Colonic mucosa (tissue), 4 donors: ENCODE results near the gene SULT1A4. TPM values are rescaled to one million over a fixed set of nuclear protein-coding genes. Genes with fewer than 3 reads are reported as not detected.
"Not testable (repeated sequence)": the region's sequence is repeated elsewhere in the genome, so short reads cannot be mapped to it uniquely, and the experiment has no call there.

ENCODE experiments used
- DNase-seq: peaks from one replicate; pipeline ENCODE4 v3.0.0-alpha.2; 2020
- H3K27ac ChIP-seq: fragments of 200-600 bp; one replicate; pipeline ENCODE4 v1.8.0; 2021
- H3K27me3 ChIP-seq: fragments of 200-600 bp; one replicate; pipeline ENCODE4 v1.8.0; 2021
- H3K36me3 ChIP-seq: fragments of 200-600 bp; one replicate; pipeline ENCODE4 v1.8.0; 2021
- H3K4me1 ChIP-seq: fragments of 200-600 bp; one replicate; pipeline ENCODE4 v1.8.0; 2021; ENCODE audit warnings: mild to moderate bottlenecking
- H3K4me3 ChIP-seq: fragments of 200-600 bp; one replicate; pipeline ENCODE4 v1.8.0; 2021
- H3K9ac ChIP-seq, 2 donors: one replicate each; pipeline ENCODE4 v1.7.0; 2013; ENCODE audit warnings: control low read depth in 2 of 2, low read depth in 2 of 2, low read length in 2 of 2
- H3K9me3 ChIP-seq: fragments of 200-600 bp; one replicate; pipeline ENCODE4 v1.8.0; 2021
- intact Hi-C: fragments of 100-400 bp; cut with DNase I; formaldehyde crosslinking; loops from one replicate; pipeline ENCODE4 v1.14.1; 2022
- total RNA-seq, 2 donors: library from RNA; stranded (reverse); fragmentation: NEBNext Ultra II Directional in 1 of 2; extraction: Animal tissue kit (Norgen Biotek cat#: 25700) in 1 of 2; gene quantifications; one replicate each; pipeline ENCODE4 v1.2.1, GENCODE V29; 2021
- donor health status: healthy.
- donor health status: DM: no; HTN: no; CAD: no.
- donor health status: DM: no; HTN: no; CAD: no.

SULT1A4 gene
- total RNA-seq, 2 donors from 2014 or later: 32.0 to 63.9 TPM

DNA sequence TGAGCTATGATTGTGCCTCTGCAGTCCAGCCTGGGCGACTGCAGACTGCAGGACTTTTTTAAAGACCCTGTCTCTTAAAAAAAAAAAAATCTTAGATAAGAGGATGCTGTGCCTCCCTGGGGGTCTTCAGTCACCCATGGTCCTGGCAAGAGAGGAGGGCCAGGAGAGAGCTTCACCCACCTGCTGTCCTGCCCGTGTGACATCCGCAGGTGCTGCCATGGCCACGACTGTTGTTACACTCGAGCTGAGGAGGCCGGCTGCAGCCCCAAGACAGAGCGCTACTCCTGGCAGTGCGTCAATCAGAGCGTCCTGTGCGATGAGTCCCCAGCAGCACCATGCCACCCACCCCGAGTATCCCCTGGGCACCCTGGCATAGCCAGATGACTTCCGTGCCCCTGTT is 22.6 kb downstream of the SULT1A4 start:
- H3K36me3 ChIP-seq, H3K27ac ChIP-seq, H3K9me3 ChIP-seq, H3K9ac ChIP-seq, intact Hi-C loops, H3K4me1 ChIP-seq, H3K4me3 ChIP-seq, H3K27me3 ChIP-seq: not testable (repeated sequence)
- peak; percentile 17 for DNase-seq

DNA sequence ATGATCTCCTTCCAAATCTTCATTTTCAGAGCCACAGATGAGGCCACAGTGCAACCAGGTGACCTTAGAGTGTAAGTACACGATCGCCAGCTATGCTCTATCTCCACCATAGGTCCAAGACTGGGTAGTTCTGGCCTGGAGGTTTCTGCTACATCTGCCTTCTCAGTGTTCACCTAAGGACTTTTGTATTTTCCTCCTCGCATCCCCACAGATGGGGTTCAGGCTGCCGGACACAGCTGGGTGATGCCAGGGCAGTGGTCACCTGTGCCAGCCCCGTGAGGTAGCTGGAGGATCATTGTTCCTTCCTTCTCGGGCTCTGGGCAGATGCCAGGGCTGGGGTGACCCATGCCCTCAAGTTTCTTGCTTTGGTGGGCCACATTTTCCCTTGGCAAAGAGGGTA is 46.6 kb downstream of the SULT1A4 start, which contains the start of gene NPIPB12:
Gene NPIPB12 (minus strand): TSS at position 101 of the 400 bp plus-strand sequence.
- H3K27ac ChIP-seq, intact Hi-C loops, H3K9ac ChIP-seq, H3K36me3 ChIP-seq, DNase-seq, H3K4me3 ChIP-seq, H3K27me3 ChIP-seq, H3K4me1 ChIP-seq, H3K9me3 ChIP-seq: not testable (repeated sequence)

Other genes with a start within 250 kb of the SULT1A4 start
- 1 to 10 TPM in 1 of 2 donors, under 1 TPM in 1; 0.40 to 1.2 TPM for gene NPIPB11, start 53.2 kb upstream of the SULT1A4 start, total RNA-seq
- 1 to 10 TPM; 5.5 to 6.6 TPM for gene BOLA2, start 5.6 kb upstream of the SULT1A4 start, total RNA-seq
- gene SLX1B, start 5.4 kb upstream of the SULT1A4 start, total RNA-seq: 10 to 100 TPM; 30.1 to 33.4 TPM
- gene NPIPB12, start 46.5 kb downstream of the SULT1A4 start, total RNA-seq: 10 to 100 TPM; 24.6 to 71.6 TPM
- gene SPN, start 203.3 kb downstream of the SULT1A4 start, total RNA-seq: 1 to 10 TPM; 2.3 to 3.7 TPM
- gene QPRT, start 219.3 kb downstream of the SULT1A4 start, total RNA-seq: 100 to 1,000 TPM in 1 of 2 donors, 10 to 100 TPM in 1; 54.7 to 102 TPM